PC-9 (cell line): ENCODE measurements around the gene CHEK2. TPM values are rescaled to one million over a fixed set of nuclear protein-coding genes. Genes with fewer than 3 reads are reported as not detected.
"Not testable (repeated sequence)": the region's sequence is repeated elsewhere in the genome, so short reads cannot be mapped to it uniquely, and the experiment has no call there.

Source experiments
- BruUV-seq: library from RNA; stranded (reverse); fragments of 400-500 nt; replicated peaks from 2 replicates; lab custom pipeline; 2021; lab: Mats Ljungman, UMichigan
- CTCF ChIA-PET: fragments of 300-600 bp; sonication (Branson Sonifier 250); formaldehyde crosslinking; loops from one replicate; lab custom pipeline; 2022; ENCODE audit warnings: antibody characterized with exemption; lab: Charles Lee
- POLR2A ChIA-PET: fragments of 300-600 bp; sonication (Branson Sonifier 250); formaldehyde crosslinking; loops from one replicate; lab custom pipeline; 2022; ENCODE audit warnings: antibody characterized with exemption; ENCODE audit not compliant: unreplicated experiment; lab: Charles Lee
- DNase-seq, 2 experiments: peaks; one replicate each; pipeline versions ENCODE4 v3.0.0 to v3.0.0-alpha.2; 2015 to 2022; ENCODE audit warnings: mixed read lengths in 1 of 2
- H2AFZ ChIP-seq: fragments of 200-600 bp; sonication (generic); 2 replicates; pipeline ENCODE4 v1.8.1; 2017; ENCODE audit warnings: antibody characterized with exemption
- H3F3A ChIP-seq: fragments of 200-600 bp; sonication (generic); 2 replicates; pipeline ENCODE4 v1.8.1; 2017; ENCODE audit warnings: antibody characterized with exemption, mild to moderate bottlenecking, low read depth; ENCODE audit not compliant: insufficient read depth
- H3K27ac ChIP-seq: fragments of 200-600 bp; sonication (generic); 2 replicates; pipeline ENCODE4 v1.6.1; 2016; ENCODE audit warnings: mixed run types
- H3K27me3 ChIP-seq: fragments of 200-600 bp; sonication (generic); 2 replicates; pipeline ENCODE4 v1.6.1; 2016; ENCODE audit warnings: low read depth, mixed run types; ENCODE audit not compliant: insufficient read depth
- H3K36me3 ChIP-seq: fragments of 200-600 bp; sonication (generic); 2 replicates; pipeline ENCODE4 v1.6.1; 2016; ENCODE audit warnings: low read depth, mixed run types
- H3K4me1 ChIP-seq: fragments of 200-600 bp; sonication (generic); replicated peaks from 2 replicates; pipeline ENCODE4 v1.6.1; 2016; ENCODE audit warnings: mixed run types; ENCODE audit not compliant: insufficient read depth
- H3K4me2 ChIP-seq: fragments of 200-600 bp; sonication (generic); 2 replicates; pipeline ENCODE4 v1.6.1; 2017; ENCODE audit warnings: mixed run types
- H3K4me3 ChIP-seq: fragments of 200-600 bp; sonication (generic); 2 replicates; pipeline ENCODE4 v1.6.1; 2016; ENCODE audit warnings: mixed run types
- H3K79me2 ChIP-seq: fragments of 200-600 bp; sonication (generic); 2 replicates; pipeline ENCODE4 v1.6.1; 2017; ENCODE audit warnings: low read depth, mixed run types
- H3K9me2 ChIP-seq: fragments of 200-600 bp; sonication (generic); 2 replicates; pipeline ENCODE4 v1.8.1; 2017; ENCODE audit warnings: mild to moderate bottlenecking; ENCODE audit not compliant: insufficient read depth
- H3K9me3 ChIP-seq: fragments of 200-600 bp; sonication (generic); 2 replicates; pipeline ENCODE4 v1.8.1; 2016; ENCODE audit warnings: low read depth; ENCODE audit not compliant: insufficient read depth
- H4K20me1 ChIP-seq: fragments of 200-600 bp; sonication (generic); 2 replicates; pipeline ENCODE4 v1.8.1; 2017; ENCODE audit not compliant: insufficient read depth
- CTCF ChIP-seq: fragments of 200-600 bp; sonication (generic); conservative IDR thresholded peaks from 2 replicates; pipeline ENCODE4 v1.6.1; 2017; ENCODE audit warnings: mixed run types, antibody characterized with exemption, mild to moderate bottlenecking, moderate library complexity
- EZH2 ChIP-seq: fragments of 200-600 bp; sonication (generic); IDR thresholded peaks from 2 replicates; pipeline ENCODE4 v1.8.0; 2017; ENCODE audit warnings: antibody characterized with exemption, low read depth
- intact Hi-C: fragments of 100-400 bp; cut with micrococcal nuclease; formaldehyde crosslinking; loops from one replicate; pipeline ENCODE4 v1.10.0; 2022; ENCODE audit not compliant: unreplicated experiment
- total RNA-seq: library from RNA; stranded (reverse); gene quantifications from 2 replicates; pipeline ENCODE4 v1.2.3, GENCODE V29; 2021

CHEK2 gene
- total RNA-seq, 1 experiment from 2014 or later = 32.8 TPM

- Histone ChIP-seq H3K4me3 (no peak overlapping the region), H3K9me2 (no peaks in the 10 kb centered on the region), H3K4me1 (peaks cover 8% of the 10 kb centered on the region; the same call in 1 of the 2 replicates), H3K9me3 (no peaks in the 10 kb centered on the region), H3K27me3 (no peaks in the 10 kb centered on the region), H3K27ac (no peak overlapping the region), H3F3A (peaks cover 11% of the 10 kb centered on the region), H4K20me1 (no peaks in the 10 kb centered on the region), H3K79me2 (no peaks in the 10 kb centered on the region), H2AFZ (no peak overlapping the region), H3K36me3 (no peaks in the 10 kb centered on the region), H3K4me2 (no peak overlapping the region)
- ChIA-PET CTCF (no interaction called here), POLR2A (interaction anchor here (0.7 kb wide), 1 partner anchor 442 kb away, joined by 5 read pairs; no protein-coding TSS in a partner anchor)
- intact Hi-C loops = no loop called here
- peak in 1 of 2 experiments; percentile 80 for DNase-seq
- no TSS peak for BruUV-seq
- no peak for TF ChIP-seq EZH2
- no peak for TF ChIP-seq CTCF
These were observed 18.4 kb upstream of the CHEK2 start for GRCh38 chr22:28759861-28760560.

- H3K4me1 ChIP-seq, H3K9me2 ChIP-seq, H3K27ac ChIP-seq, CTCF ChIA-PET, intact Hi-C loops, H3F3A ChIP-seq, H4K20me1 ChIP-seq, H3K9me3 ChIP-seq, H3K79me2 ChIP-seq, H3K4me2 ChIP-seq, H3K4me3 ChIP-seq, DNase-seq, POLR2A ChIA-PET, H3K27me3 ChIP-seq, H3K36me3 ChIP-seq, H2AFZ ChIP-seq, BruUV-seq: not testable (repeated sequence)
These were observed 12.9 kb upstream of the CHEK2 start for GRCh38 chr22:28754512-28754911.

- CTCF ChIA-PET = no interaction called here
- Histone ChIP-seq H3K36me3 (peaks cover 9% of the 10 kb centered on the region), H3K4me3 (no peak overlapping the region), H2AFZ (no peak overlapping the region), H3K4me1 (no peaks in the 10 kb centered on the region), H3K9me2 (no peaks in the 10 kb centered on the region), H3F3A (no peaks in the 10 kb centered on the region; the same call in none of the 2 replicates), H3K4me2 (no peak overlapping the region), H3K79me2 (no peaks in the 10 kb centered on the region), H3K27me3 (no peaks in the 10 kb centered on the region), H4K20me1 (no peaks in the 10 kb centered on the region), H3K27ac (no peak overlapping the region), H3K9me3 (no peaks in the 10 kb centered on the region)
- BruUV-seq = no TSS peak
- intact Hi-C loops = no loop called here
- POLR2A ChIA-PET = interaction anchor here (0.7 kb wide), 1 partner anchor 965 kb away, joined by 12 read pairs; no protein-coding TSS in a partner anchor
- no peak for DNase-seq
- no peak for TF ChIP-seq EZH2
- no peak for TF ChIP-seq CTCF
These were observed 8.9 kb upstream of the CHEK2 start for GRCh38 chr22:28750471-28750881.
